GM10847 (cell line): ENCODE data around the gene ASH1L.

Source experiments
- POLR2A ChIP-seq: IDR thresholded peaks from 2 replicates; pipeline ENCODE4 v1.6.1; 2011; ENCODE audit not compliant: insufficient read length; ENCODE audit errors: extremely low read depth

ASH1L gene

GRCh38 chr1:155562581-155563376 lies at the start of gene ASH1L:
Gene ASH1L (minus strand): TSS chr1:155562803. CDS start chr1:155521519, 41,284 bp downstream.
- peak; percentile 99 for TF ChIP-seq POLR2A

- TF ChIP-seq POLR2A, result peak; percentile 85
Measured at GRCh38 chr1:155609515-155610256, 47.1 kb upstream of the ASH1L start, which contains the start of gene MSTO1. Gene MSTO1 (plus strand): TSS chr1:155610218. CDS start chr1:155610249, 31 bp downstream.

- TF ChIP-seq POLR2A, result no peak
Measured at GRCh38 chr1:155608888-155609225, 46.3 kb upstream of the ASH1L start.

- no peak for TF ChIP-seq POLR2A
Measured at GRCh38 chr1:155607708-155608107, 45.1 kb upstream of the ASH1L start.

GRCh38 chr1:155598842-155599331 lies 36.3 kb upstream of the ASH1L start:
- TF ChIP-seq POLR2A, result no peak

GRCh38 chr1:155596864-155597263 lies 34.3 kb upstream of the ASH1L start:
- no peak for TF ChIP-seq POLR2A

GRCh38 chr1:155591770-155592169 lies 29.2 kb upstream of the ASH1L start:
- TF ChIP-seq POLR2A, result no peak

GRCh38 chr1:155574077-155574476 lies 11.5 kb upstream of the ASH1L start:
- no peak for TF ChIP-seq POLR2A

GRCh38 chr1:155570593-155570990 lies 8.0 kb upstream of the ASH1L start:
- TF ChIP-seq POLR2A, result no peak

GRCh38 chr1:155569988-155570592 lies 7.5 kb upstream of the ASH1L start:
- no peak for TF ChIP-seq POLR2A

- TF ChIP-seq POLR2A, result no peak
Measured at GRCh38 chr1:155555915-155556314, 6.7 kb downstream of the ASH1L start.

GRCh38 chr1:155553349-155553748 lies 9.3 kb downstream of the ASH1L start:
- TF ChIP-seq POLR2A, result no peak

GRCh38 chr1:155548706-155549105 lies 13.9 kb downstream of the ASH1L start:
- no peak for TF ChIP-seq POLR2A

- no peak for TF ChIP-seq POLR2A
Measured at GRCh38 chr1:155540000-155540874, 22.4 kb downstream of the ASH1L start.

- no peak for TF ChIP-seq POLR2A
Measured at GRCh38 chr1:155537193-155537592, 25.4 kb downstream of the ASH1L start.

GRCh38 chr1:155531624-155532023 lies 31.0 kb downstream of the ASH1L start:
- no peak for TF ChIP-seq POLR2A
